Right lobe of liver (tissue), 4 donors: ENCODE measurements around the gene DLAT.

Experiments
- POLR2A ChIP-seq: fragments of 450-650 bp; IDR thresholded peaks from one replicate; pipeline ENCODE4 v1.6.1; 2017; ENCODE audit warnings: antibody characterized with exemption, mild to moderate bottlenecking
- TF ChIP-seq, protein P1 (sequence below), 4 donors: fragments of 200-600 bp in 3 of 4; fragments of 450-650 bp in 1 of 4; IDR thresholded peaks; one replicate each; pipeline versions ENCODE4 v1.5.1 to v1.8.0; 2016 to 2022; ENCODE audit warnings: antibody characterized with exemption in 4 of 4, mild to moderate bottlenecking in 2 of 4
- donor health status: DM: no; HTN: no; CAD: no.
- donor health status: DM: no; HTN: no; CAD: no.
- donor health status: DM: no; HTN: yes; CAD: no.

DNA sequence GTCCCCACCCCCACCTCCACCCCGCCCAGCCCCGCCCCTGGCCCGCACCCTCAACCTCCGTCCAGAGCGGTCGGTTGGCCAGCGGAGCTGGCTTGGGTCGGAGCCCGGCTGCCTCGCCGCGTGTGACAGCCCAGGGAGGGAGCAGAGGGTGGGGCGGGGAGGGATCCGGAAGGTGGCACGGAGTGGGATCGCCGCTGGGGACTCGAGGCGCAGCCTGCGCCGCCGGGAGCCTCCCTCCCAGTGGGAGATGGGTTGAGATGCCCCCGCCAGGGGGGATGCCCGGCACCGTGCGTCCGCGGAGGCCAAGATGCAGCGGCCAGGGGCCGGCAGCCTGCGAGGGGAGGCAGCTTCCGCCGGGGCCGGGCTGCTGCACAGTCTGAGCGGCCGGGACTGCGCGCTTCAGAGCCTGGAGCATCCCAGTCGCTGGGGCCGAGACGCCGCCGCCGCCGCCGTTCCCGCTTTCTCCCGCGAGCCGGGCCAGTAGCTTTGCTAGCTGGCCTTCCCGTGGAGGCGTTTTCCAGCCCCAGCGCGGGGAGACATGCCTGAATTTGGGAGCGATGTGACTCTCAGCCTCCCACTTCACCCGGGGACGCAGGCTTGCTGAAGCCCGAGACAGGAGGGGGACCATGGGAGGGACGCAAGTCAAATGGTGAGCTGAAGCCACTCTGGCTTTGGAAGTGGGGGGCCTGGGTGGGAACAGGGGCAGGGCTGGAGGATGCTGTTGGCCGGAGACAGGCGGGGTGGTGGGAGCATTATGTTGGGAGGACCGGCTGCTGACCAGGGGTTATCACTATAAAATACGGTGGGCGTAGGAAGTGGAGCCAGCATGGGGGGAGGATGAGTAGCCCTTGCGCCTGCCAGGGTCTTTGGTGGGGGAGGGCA lies 47.8 kb upstream of the DLAT start:
- TF ChIP-seq, protein P1, sequence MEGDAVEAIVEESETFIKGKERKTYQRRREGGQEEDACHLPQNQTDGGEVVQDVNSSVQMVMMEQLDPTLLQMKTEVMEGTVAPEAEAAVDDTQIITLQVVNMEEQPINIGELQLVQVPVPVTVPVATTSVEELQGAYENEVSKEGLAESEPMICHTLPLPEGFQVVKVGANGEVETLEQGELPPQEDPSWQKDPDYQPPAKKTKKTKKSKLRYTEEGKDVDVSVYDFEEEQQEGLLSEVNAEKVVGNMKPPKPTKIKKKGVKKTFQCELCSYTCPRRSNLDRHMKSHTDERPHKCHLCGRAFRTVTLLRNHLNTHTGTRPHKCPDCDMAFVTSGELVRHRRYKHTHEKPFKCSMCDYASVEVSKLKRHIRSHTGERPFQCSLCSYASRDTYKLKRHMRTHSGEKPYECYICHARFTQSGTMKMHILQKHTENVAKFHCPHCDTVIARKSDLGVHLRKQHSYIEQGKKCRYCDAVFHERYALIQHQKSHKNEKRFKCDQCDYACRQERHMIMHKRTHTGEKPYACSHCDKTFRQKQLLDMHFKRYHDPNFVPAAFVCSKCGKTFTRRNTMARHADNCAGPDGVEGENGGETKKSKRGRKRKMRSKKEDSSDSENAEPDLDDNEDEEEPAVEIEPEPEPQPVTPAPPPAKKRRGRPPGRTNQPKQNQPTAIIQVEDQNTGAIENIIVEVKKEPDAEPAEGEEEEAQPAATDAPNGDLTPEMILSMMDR (IDR thresholded peaks at IDR 0.05), result no peak
- no peak for TF ChIP-seq POLR2A
